K562 (cell line): ENCODE measurements around the gene NGRN. TPM values are rescaled to one million over a fixed set of nuclear protein-coding genes. Genes with fewer than 3 reads are reported as not detected.

Experiments used
- BRCA1 ChIP-seq, 2 experiments: fragments of 450-650 bp in 1 of 2; sonication (generic) in 1 of 2; formaldehyde crosslinking in 1 of 2; IDR thresholded peaks; 2 replicates each; pipeline versions ENCODE4 v1.5.0 to v1.6.1; 2017 to 2020; ENCODE audit warnings: mild to moderate bottlenecking in 1 of 2, missing genetic modification reagents in 1 of 2
- EGR1 ChIP-seq: fragments of 450-650 bp; conservative IDR thresholded peaks from 2 replicates; pipeline ENCODE4 v1.6.1; 2017; ENCODE audit warnings: mild to moderate bottlenecking
- GABPB1 ChIP-seq: sonication (generic); formaldehyde crosslinking; IDR thresholded peaks from 2 replicates; pipeline ENCODE4 v1.8.0; 2022; ENCODE audit warnings: mild to moderate bottlenecking, missing genetic modification reagents
- KDM4B ChIP-seq, 2 experiments: fragments of 450-650 bp in 1 of 2; sonication (generic) in 1 of 2; IDR thresholded peaks; 2 replicates each; pipeline ENCODE4 v1.6.1; 2016 to 2017; ENCODE audit warnings: borderline replicate concordance in 2 of 2, antibody characterized with exemption in 1 of 2, low read depth in 1 of 2, mild to moderate bottlenecking in 1 of 2
- KLF13 ChIP-seq: fragments of 450-650 bp; IDR thresholded peaks from 2 replicates; pipeline ENCODE4 v1.6.1; 2016; ENCODE audit warnings: missing genetic modification characterization, low read depth, mild to moderate bottlenecking, missing compliant biosample characterization, moderate library complexity, borderline replicate concordance
- L3MBTL2 ChIP-seq: fragments of 450-650 bp; IDR thresholded peaks from 2 replicates; pipeline ENCODE4 v1.6.1; 2016; ENCODE audit warnings: mild to moderate bottlenecking, moderate library complexity
- NEUROD1 ChIP-seq: fragments of 150-350 bp; IDR thresholded peaks from 2 replicates; pipeline ENCODE4 v1.6.1; 2014; ENCODE audit warnings: borderline replicate concordance, low read length, low read depth; ENCODE audit not compliant: partially characterized antibody
- POLR2B ChIP-seq: fragments of 450-650 bp; IDR thresholded peaks from 2 replicates; pipeline ENCODE4 v1.6.1; 2018; ENCODE audit warnings: low read depth; ENCODE audit not compliant: partially characterized antibody
- RFX1 ChIP-seq: fragments of 450-650 bp; IDR thresholded peaks from 2 replicates; pipeline ENCODE4 v1.6.1; 2016; ENCODE audit warnings: mild to moderate bottlenecking, moderate library complexity
- YY1 ChIP-seq, 3 experiments: IDR thresholded peaks; 2 replicates each; pipeline ENCODE4 v1.6.1; 2011; ENCODE audit warnings: low read length in 2 of 3, mild to moderate bottlenecking in 2 of 3, moderate library complexity in 2 of 3, borderline replicate concordance in 1 of 3, control low read depth in 1 of 3, low read depth in 1 of 3; ENCODE audit not compliant: insufficient read depth in 3 of 3, insufficient replicate concordance in 2 of 3, control insufficient read depth in 1 of 3, insufficient read length in 1 of 3; ENCODE audit errors: extremely low read depth in 1 of 3
- ZBTB7A ChIP-seq: IDR thresholded peaks from 2 replicates; pipeline ENCODE4 v1.6.1; 2011; ENCODE audit warnings: low read depth, mild to moderate bottlenecking, low read length, moderate library complexity, borderline replicate concordance; ENCODE audit not compliant: control insufficient read depth
- polyA plus RNA-seq, 8 experiments: library from polyadenylated mRNA; depleted of rRNA in 4 of 8; stranded (reverse) in 5 of 8; unstranded in 3 of 8; fragments of >200 nt; fragmentation: Nextera tagmentation in 2 of 8; fragmentation: Illumina TruSeq in 1 of 8; extraction: Ambion mirVana in 2 of 8; extraction: Trizol in 1 of 8; gene quantifications; 2 replicates each; pipeline versions ENCODE4 v1.2.1 to v1.2.3, GENCODE V29; 2011 to 2014; ENCODE audit warnings: inconsistent platforms in 1 of 8, missing spikeins in 1 of 8
- total RNA-seq, 7 experiments: library from RNA; depleted of rRNA in 6 of 7; stranded (reverse); fragments of >200 nt in 6 of 7; fragmentation: Illumina TruSeq in 2 of 7; extraction: Trizol in 2 of 7; gene quantifications; 2 replicates each; pipeline versions ENCODE4 v1.2.1 to v1.2.3, GENCODE V29; 2011 to 2021; ENCODE audit warnings: low replicate concordance in 1 of 7
- TF ChIP-seq, protein P1 (sequence below): sonication (generic); formaldehyde crosslinking; IDR thresholded peaks from 2 replicates; pipeline ENCODE4 v1.8.1; 2023; ENCODE audit warnings: mild to moderate bottlenecking, missing genetic modification reagents
- TF ChIP-seq, protein P2 (sequence below), 2 experiments: fragments of 450-650 bp in 1 of 2; sonication (generic) in 1 of 2; formaldehyde crosslinking in 1 of 2; IDR thresholded peaks; 2 replicates each; pipeline versions ENCODE4 v1.7.1 to v1.9.0; 2016 to 2022; ENCODE audit warnings: inconsistent platforms in 1 of 2, mild to moderate bottlenecking in 1 of 2, missing genetic modification reagents in 1 of 2

The NGRN gene
- total and polyA plus RNA-seq, 9 of the 15 experiments (the other 6 are each of a cell fraction or from before 2014, with no cell fraction given), result 14.0 to 73.4 (median 60.0) TPM

- TF ChIP-seq, protein P1, sequence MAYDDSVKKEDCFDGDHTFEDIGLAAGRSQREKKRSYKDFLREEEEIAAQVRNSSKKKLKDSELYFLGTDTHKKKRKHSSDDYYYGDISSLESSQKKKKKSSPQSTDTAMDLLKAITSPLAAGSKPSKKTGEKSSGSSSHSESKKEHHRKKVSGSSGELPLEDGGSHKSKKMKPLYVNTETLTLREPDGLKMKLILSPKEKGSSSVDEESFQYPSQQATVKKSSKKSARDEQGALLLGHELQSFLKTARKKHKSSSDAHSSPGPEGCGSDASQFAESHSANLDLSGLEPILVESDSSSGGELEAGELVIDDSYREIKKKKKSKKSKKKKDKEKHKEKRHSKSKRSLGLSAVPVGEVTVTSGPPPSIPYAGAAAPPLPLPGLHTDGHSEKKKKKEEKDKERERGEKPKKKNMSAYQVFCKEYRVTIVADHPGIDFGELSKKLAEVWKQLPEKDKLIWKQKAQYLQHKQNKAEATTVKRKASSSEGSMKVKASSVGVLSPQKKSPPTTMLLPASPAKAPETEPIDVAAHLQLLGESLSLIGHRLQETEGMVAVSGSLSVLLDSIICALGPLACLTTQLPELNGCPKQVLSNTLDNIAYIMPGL (CRISPR knock-in tag), result peak; percentile 33; the same call in 1 of the 2 replicates
- TF ChIP-seq YY1 (IDR thresholded peaks at IDR 0.05; ENCODE audit: borderline replicate concordance in 1 of 3, control insufficient read depth in 1 of 3, extremely low read depth in 1 of 3, insufficient read depth in 3 of 3, insufficient read length in 1 of 3, insufficient replicate concordance in 2 of 3, low read depth in 1 of 3, low read length in 2 of 3), result peak in 2 of 3 experiments; percentile 34 to 53
- no peak for TF ChIP-seq BRCA1 (IDR thresholded peaks at IDR 0.05)
- TF ChIP-seq BRCA1 (CRISPR knock-in tag; IDR thresholded peaks at IDR 0.05), result peak; percentile 87; the same call in 1 of the 2 replicates
- TF ChIP-seq ZBTB7A, result peak; percentile 66; the same call in 1 of the 2 replicates
- TF ChIP-seq NEUROD1, result peak; percentile 27
- peak in 1 of 2 experiments; percentile 78; a peak in 1 of 4 replicates for TF ChIP-seq KDM4B (IDR thresholded peaks at IDR 0.05; ENCODE audit: borderline replicate concordance in 2 of 2, low read depth in 1 of 2)
- peak; percentile 14; the same call in 1 of the 2 replicates for TF ChIP-seq KLF13 (tag)
- peak; percentile 40; the same call in 1 of the 2 replicates for TF ChIP-seq GABPB1 (CRISPR knock-in tag)
- peak; percentile 90 for TF ChIP-seq RFX1
- TF ChIP-seq, protein P2, sequence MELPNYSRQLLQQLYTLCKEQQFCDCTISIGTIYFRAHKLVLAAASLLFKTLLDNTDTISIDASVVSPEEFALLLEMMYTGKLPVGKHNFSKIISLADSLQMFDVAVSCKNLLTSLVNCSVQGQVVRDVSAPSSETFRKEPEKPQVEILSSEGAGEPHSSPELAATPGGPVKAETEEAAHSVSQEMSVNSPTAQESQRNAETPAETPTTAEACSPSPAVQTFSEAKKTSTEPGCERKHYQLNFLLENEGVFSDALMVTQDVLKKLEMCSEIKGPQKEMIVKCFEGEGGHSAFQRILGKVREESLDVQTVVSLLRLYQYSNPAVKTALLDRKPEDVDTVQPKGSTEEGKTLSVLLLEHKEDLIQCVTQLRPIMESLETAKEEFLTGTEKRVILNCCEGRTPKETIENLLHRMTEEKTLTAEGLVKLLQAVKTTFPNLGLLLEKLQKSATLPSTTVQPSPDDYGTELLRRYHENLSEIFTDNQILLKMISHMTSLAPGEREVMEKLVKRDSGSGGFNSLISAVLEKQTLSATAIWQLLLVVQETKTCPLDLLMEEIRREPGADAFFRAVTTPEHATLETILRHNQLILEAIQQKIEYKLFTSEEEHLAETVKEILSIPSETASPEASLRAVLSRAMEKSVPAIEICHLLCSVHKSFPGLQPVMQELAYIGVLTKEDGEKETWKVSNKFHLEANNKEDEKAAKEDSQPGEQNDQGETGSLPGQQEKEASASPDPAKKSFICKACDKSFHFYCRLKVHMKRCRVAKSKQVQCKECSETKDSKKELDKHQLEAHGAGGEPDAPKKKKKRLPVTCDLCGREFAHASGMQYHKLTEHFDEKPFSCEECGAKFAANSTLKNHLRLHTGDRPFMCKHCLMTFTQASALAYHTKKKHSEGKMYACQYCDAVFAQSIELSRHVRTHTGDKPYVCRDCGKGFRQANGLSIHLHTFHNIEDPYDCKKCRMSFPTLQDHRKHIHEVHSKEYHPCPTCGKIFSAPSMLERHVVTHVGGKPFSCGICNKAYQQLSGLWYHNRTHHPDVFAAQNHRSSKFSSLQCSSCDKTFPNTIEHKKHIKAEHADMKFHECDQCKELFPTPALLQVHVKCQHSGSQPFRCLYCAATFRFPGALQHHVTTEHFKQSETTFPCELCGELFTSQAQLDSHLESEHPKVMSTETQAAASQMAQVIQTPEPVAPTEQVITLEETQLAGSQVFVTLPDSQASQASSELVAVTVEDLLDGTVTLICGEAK (IDR thresholded peaks at IDR 0.05), result peak; percentile 38
- TF ChIP-seq, protein P2 (CRISPR knock-in tag; IDR thresholded peaks at IDR 0.05), result no peak
- peak; percentile 93 for TF ChIP-seq EGR1
- TF ChIP-seq L3MBTL2, result peak; percentile 50; the same call in 1 of the 2 replicates
- TF ChIP-seq POLR2B, result peak; percentile 38
Measured at GRCh38 chr15:90233387-90234095, 31.9 kb upstream of the NGRN start, which contains the start of gene CIB1 (continued).
